ENCODE data around the gene MAB21L4. TPM values are rescaled to one million over a fixed set of nuclear protein-coding genes. Genes with fewer than 3 reads are reported as not detected.

MAB21L4 gene
- total RNA-seq, 2 donors from 2014 or later, result not detected

DNA sequence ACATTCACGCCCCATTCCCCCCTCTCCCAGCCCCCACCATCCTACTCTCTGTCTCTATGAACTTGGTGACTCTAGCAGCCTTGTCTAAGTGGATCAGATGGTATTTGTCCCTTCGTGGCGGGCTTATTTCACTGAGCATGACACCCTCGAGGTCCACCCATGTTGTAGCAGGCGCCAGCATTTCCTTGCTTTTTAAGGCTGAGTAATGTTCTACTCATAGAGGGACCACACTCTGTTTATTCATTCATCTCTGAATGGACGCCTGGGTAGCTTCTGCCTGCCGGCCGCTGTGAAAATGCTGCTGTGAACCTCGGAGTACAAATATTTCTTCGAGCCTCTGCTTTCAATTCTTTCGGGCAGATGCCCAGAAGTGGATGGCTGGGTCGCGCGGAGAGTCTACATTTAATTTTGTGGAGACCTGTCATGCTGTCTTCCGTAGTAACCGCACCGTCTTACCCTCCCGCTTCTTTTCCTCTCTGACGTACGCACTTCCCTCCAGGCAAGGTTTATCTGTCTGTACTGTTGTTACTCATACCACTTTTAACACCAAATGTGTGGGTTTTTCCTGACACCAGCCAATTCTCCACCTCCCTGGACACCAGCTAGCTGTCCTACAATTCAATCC is 15.8 kb upstream of the MAB21L4 start:
- Mint-ChIP-seq H3K9me3 (no peaks in the 10 kb centered on the region), H3K27ac (no peak overlapping the region), H3K4me1 (ENCODE audit: low read depth in 2 of 2) (no peaks in the 10 kb centered on the region), H3K27me3 (peaks cover 0 to 8% of the 10 kb centered on the region in 2 donors), H3K36me3 (no peaks in the 10 kb centered on the region), H3K4me3 (no peak overlapping the region)
- DNase-seq (ENCODE audit: low spot score) (no peak), ATAC-seq (no peak)

DNA sequence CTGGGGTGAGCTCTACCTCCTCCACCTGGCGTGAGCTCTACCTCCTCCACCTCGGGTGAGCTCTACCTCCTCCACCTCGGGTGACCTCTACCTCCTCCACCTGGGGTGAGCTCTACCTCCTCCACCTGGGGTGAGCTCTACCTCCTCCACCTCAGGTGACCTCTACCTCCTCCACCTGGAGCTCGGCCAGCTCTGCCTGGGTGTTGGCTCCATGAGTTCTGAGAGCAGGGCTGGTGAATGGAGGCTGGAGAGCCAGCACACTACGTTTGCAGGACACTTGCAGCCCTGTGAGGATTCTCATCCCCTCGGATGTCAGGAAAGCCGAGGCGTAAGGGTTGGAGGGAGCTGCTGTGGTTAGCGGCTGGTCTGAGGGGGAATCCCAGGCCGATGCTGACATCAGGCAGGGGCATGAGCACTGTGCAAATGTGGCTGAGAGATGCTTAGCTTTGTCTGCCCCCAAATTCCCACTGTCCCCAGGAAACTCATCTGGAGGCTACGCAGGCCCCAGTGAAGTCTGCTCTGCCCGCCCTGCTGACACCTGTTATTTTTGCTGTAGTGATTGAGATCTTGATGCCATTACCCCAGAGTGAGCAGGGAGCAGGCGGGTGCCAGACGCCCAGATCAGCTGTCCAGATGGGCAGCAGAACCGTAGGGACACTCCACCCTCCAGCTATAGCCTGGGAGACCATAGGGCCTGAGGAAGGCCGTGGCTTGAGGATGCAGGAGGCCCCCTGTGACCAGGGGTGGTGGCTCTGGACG is 13.4 kb upstream of the MAB21L4 start:
- H3K36me3 Mint-ChIP-seq, result no peaks in the 10 kb centered on the region
- no peak for DNase-seq (ENCODE audit: low spot score)
- no peaks in the 10 kb centered on the region for H3K9me3 Mint-ChIP-seq
- H3K27me3 Mint-ChIP-seq, result peaks cover 0 to 8% of the 10 kb centered on the region in 2 donors
- ATAC-seq, result no peak
- H3K27ac Mint-ChIP-seq, result no peak overlapping the region
- no peaks in the 10 kb centered on the region for H3K4me1 Mint-ChIP-seq (ENCODE audit: low read depth in 2 of 2)
- H3K4me3 Mint-ChIP-seq, result no peak overlapping the region

DNA sequence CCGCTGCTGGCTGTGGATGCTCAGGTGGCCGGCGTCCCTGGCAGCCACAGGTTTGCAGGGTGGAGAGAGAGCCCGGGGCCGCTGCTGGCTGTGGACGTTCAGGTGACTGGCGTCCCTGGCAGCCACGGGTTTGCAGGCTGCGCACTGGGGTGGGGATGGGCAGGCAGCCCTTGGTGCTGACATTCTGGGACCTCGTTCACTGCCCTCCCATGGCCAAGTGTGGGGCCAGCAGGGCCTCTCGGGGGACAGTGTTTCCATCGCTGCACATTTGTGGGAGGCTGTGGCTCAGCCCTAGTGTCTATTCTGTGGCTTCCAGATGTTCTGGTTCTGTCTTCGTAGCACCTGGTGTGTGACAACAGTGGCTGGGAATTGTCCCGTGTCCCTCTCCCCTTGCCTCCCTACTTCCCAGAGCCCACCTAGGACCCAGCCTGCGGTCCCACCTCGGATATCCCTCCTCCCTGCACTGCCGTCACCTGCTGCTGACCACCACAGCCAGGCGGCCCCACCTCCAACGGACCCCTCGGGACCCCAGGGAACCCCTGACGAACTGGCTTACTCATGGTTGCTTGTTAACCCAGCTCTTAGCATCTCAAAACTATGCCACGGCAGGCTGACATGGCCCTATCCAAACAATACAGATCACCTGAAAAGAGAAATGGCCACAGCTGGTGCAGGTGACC is 11.1 kb upstream of the MAB21L4 start:
- Mint-ChIP-seq H3K4me1 (ENCODE audit: low read depth in 2 of 2) (no peaks in the 10 kb centered on the region), H3K9me3 (no peaks in the 10 kb centered on the region), H3K27me3 (peaks cover 0 to 4% of the 10 kb centered on the region in 2 donors), H3K4me3 (no peak overlapping the region), H3K27ac (no peak overlapping the region), H3K36me3 (no peaks in the 10 kb centered on the region)
- DNase-seq (ENCODE audit: low spot score), result no peak
- ATAC-seq, result no peak

DNA sequence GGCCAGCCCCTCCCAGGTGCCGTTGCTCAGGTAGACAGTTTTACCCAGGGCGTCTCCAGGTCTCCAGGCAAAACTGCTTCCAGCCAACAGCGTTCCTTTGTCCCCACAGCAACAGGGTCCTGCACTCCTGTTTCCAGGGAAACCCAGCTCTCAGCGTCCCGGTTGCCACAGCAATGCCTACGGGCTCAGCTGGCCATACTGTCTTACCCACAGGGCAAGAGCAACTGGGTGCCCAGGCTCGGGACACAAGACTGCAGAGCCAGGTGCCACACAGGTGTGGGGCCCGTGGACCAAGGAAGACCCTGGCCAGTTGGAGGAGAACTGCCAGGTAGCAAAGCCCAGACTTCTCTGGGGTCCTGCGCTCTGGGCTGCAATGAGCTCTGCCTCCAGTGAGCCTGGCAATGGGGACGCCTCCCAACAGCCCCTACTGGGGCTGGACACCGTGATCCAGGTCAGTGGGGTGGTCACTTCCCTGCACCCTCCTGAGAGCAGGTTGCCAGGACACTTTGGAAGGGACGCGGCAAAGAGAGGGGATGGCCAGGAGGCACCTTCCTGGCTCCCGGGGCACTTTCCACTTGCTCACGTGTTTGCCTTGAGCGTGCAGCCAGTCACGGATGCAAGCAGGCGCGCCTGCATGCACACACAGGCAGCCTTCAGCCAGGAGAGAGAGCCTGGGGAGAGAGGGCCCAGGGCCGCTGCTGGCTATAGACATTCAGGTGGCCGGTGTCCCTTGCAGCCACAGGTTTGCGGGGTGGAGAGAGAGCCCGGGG is 10.4 kb upstream of the MAB21L4 start, which contains the start of gene CROCC2:
CROCC2 (plus strand) TSS at position 196 of the 770 bp plus-strand sequence; CDS start at position 374, 178 bp downstream.
- H3K9me3 Mint-ChIP-seq, result no peaks in the 10 kb centered on the region
- H3K36me3 Mint-ChIP-seq, result no peaks in the 10 kb centered on the region
- H3K4me1 Mint-ChIP-seq (ENCODE audit: low read depth in 2 of 2), result no peaks in the 10 kb centered on the region
- ATAC-seq, result no peak
- no peak within 1 kb of the TSS for H3K4me3 Mint-ChIP-seq
- peaks cover 0 to 2% of the 10 kb centered on the region in 2 donors for H3K27me3 Mint-ChIP-seq
- DNase-seq (ENCODE audit: low spot score), result no peak
- no peak within 1 kb of the TSS for H3K27ac Mint-ChIP-seq

DNA sequence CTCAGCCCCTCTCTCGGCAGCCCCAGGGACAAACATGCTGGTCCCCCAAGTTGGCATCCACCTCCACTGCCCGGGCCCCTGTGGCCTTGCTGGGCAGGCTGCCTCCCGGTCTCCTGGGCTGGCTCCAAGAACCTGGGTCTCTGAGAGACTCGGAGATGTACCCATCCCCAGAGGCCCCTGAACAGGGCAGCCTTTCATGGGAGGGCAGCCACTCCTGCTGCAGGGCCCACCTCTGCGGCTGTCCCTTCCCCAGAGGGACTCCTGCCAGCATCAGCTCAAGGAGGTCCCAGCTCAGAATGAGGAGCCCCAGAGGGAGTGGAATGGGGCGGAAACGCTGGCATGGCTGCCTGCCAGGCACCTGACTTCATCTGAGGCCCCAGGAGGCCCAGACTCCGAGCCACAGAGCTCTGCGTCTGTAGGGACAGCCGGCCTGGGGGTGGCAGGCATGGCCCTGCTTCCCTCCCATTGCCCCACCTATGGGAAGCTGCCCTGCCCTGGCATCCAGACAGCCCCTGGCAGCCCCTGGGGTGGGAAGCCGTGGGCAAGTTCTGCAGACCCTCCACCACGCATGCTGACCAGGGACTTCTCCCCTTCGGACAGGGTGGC is 9.3 kb upstream of the MAB21L4 start:
- H3K9me3 Mint-ChIP-seq, result no peaks in the 10 kb centered on the region
- H3K27me3 Mint-ChIP-seq, result no peaks in the 10 kb centered on the region
- H3K4me3 Mint-ChIP-seq, result no peak overlapping the region
- no peak overlapping the region for H3K27ac Mint-ChIP-seq
- no peak for DNase-seq (ENCODE audit: low spot score)
- H3K36me3 Mint-ChIP-seq, result no peaks in the 10 kb centered on the region
- peak in 1 of 2 donors; percentile 16 for ATAC-seq
- no peaks in the 10 kb centered on the region for H3K4me1 Mint-ChIP-seq (ENCODE audit: low read depth in 2 of 2)

DNA sequence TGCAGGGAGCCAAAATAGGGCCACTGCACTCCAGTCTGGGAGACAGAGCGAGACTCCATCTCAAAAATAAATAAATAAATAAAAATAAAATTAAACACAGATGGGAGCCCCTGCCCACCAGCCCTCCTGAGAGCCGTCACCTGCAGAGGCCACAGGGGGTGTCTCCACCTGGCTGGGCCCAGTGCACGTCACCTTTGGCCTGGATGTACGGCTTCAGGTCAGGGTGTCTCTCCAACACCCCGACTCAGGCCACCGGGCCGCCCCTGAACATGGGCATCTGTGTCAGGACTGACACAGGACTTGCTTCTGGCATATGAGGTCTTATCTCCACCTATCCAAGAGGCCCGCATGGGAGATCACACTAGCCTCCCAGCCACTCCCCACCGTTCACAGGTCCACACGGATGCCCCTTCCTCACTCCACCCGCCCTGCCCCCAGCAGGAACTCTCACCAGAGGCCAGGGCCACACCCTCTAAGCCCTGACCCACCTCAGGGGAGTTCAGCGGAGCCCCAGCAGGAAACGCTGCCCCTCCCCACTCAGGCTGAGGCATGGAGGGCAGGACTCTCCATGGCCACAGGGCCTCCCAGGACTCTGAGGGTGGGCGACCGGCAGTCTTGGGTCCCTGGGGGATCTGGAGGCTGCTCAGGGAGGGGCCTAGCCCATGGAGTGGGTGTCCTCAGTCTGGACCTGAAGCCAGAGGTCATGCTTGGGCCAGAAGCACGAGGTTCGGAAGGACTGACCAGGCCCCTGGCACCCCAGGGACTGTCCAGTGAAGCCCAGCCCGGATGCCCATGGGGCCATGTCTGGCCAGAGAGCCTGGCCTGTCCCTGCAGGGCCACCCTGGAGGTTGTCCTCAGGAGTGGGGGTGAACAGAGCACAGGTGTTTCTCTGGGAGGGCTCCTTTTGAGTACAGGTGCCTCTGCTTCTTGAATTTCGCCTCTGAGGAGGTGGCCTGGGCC is 8.5 kb upstream of the MAB21L4 start:
- Mint-ChIP-seq H3K4me1 (ENCODE audit: low read depth in 2 of 2) (no peaks in the 10 kb centered on the region), H3K27ac (no peak overlapping the region), H3K4me3 (no peak overlapping the region), H3K36me3 (no peaks in the 10 kb centered on the region), H3K9me3 (no peaks in the 10 kb centered on the region), H3K27me3 (no peaks in the 10 kb centered on the region)
- DNase-seq (ENCODE audit: low spot score), result no peak
- ATAC-seq, result no peak

DNA sequence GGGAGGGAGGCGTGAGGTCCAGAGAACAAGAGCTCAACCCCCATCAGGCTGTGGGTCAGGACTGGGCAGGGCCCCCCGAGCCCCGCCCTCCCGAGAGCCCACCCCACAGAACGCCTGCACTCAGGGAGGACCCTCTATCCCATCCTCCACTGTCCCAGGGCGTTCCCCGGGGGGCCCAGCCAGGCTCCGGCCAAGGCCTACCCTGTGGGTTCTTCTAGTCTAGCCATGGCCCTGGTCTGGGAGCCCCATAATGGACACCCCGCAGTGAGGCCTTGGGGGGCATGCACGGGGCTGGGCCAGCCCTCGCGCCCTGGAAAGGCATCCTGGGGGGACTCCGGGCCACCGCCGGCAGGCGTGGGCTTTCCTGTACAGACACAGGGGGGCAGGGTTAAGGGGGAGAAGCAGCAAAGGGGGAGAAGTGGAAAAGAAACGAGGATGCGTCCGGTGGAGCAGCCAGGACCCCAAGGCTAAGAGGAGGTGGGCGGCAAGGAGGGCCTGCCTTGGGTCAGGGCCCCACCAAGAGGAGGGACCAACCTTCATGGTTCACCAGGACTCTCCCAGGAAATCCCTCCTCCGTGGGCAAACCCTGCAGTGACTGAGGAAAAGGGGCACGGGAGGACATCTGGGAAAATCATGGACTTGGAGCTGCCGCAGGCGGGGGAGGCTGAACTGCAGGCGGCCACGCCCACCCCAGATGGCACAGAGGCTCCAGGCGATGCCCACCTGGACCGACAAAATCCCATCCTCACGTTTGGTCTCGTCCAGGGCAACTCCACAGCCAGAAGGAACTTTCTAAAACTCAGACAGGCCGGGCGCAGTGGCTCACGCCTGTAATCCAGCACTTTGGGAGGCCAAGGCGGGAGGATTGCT is 7.5 kb upstream of the MAB21L4 start:
- DNase-seq (ENCODE audit: low spot score), result no peak
- no peaks in the 10 kb centered on the region for H3K36me3 Mint-ChIP-seq
- H3K27ac Mint-ChIP-seq, result no peak overlapping the region
- H3K4me3 Mint-ChIP-seq, result no peak overlapping the region
- ATAC-seq, result peak in 1 of 2 donors; percentile 14
- no peaks in the 10 kb centered on the region for H3K27me3 Mint-ChIP-seq
- H3K9me3 Mint-ChIP-seq, result no peaks in the 10 kb centered on the region
- H3K4me1 Mint-ChIP-seq (ENCODE audit: low read depth in 2 of 2), result no peaks in the 10 kb centered on the region

DNA sequence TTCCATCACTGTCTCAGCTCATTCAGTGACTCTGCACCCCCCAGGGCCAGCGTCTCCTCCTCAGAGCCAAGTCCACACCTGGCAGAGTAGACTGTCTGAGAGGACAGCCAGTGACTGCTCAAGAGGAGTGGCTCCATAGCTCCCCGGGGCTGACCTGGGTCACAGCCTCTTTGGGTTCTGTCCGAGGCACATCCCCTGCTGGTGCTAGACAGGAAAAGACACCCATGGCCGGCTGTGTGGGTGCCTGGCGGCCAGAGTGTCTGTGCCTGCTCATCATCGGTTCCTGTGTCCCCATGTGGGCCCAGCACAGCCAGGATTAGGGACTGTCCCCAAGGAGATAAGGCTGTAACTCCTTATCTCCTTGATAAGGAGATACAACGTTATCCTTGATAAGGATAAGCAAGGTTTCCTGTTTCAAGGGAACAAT is 6.7 kb upstream of the MAB21L4 start:
- Mint-ChIP-seq H3K27me3 (no peaks in the 10 kb centered on the region), H3K27ac (no peak overlapping the region), H3K9me3 (no peaks in the 10 kb centered on the region), H3K4me1 (ENCODE audit: low read depth in 2 of 2) (no peaks in the 10 kb centered on the region), H3K36me3 (no peaks in the 10 kb centered on the region), H3K4me3 (no peak overlapping the region)
- no peak for DNase-seq (ENCODE audit: low spot score)
- ATAC-seq, result no peak

DNA sequence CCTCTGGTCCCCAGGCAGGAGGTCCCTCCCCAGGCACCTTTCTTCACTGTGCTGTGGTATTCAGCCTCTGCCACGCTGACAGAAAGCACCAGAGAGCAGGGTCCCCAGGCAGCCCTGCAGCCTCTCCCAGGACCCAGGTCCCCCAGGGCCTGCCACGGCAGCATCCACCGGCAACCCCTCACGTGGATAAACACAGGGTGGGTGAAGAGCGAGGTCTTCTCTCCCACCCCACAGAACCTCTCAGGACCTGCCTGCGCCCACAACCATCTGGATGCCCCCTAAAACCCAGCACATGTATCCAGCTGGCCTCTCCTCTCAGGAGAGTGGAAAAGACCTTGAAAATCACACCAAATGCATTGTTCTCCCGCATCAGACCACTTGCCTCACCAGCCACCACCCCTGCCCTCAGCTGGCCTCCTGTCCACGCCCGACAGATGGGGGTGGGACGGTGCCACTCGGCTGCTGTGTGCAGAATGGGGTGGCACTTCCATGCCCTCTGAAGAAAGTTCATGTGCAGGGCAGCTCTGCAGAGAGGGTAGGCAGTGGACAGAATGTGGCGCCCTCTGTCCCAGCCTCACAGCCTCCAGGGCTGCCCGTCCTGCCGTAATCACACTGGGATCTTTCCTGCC is 6.1 kb upstream of the MAB21L4 start:
- H3K4me1 Mint-ChIP-seq (ENCODE audit: low read depth in 2 of 2), result no peaks in the 10 kb centered on the region
- no peaks in the 10 kb centered on the region for H3K27me3 Mint-ChIP-seq
- ATAC-seq (no peak), DNase-seq (ENCODE audit: low spot score) (no peak)
- no peaks in the 10 kb centered on the region for H3K9me3 Mint-ChIP-seq
- no peak overlapping the region for H3K27ac Mint-ChIP-seq
- no peaks in the 10 kb centered on the region for H3K36me3 Mint-ChIP-seq
- H3K4me3 Mint-ChIP-seq, result no peak overlapping the region

DNA sequence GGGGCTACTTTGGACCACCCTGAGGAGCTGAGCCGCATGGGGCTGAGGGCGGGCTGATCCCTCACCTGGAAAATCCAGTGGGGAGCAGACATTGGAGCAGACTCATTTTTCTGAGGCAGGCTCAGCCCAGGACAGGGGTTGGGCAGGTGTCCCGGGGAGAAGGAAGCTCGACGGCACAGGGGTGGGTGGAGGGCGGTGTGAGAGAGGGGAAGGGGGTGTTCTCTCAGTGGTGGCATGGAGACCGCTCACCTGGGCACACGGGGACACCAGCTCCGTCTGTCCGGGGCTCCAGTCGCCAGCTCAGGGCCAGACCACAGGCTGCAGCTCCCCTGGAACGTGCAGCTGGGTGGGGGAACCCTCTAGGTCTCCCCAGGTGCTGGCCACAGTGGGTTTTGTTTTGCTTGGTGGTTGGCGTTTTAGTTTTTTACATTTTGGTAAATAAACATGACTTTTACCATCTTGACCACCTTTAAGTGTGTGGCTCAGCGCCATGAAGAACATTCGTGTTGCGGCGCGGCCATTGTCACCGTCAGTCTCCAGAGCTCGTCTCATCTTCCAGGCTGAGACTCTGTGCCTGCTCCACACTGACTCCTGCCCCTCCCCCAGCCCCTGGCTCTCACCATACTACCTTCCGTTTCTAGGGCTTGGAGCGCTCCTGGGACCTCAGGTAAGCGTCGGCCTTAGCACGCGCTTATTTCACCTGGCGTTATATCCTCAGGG is 4.3 kb upstream of the MAB21L4 start:
- no peaks in the 10 kb centered on the region for H3K4me1 Mint-ChIP-seq (ENCODE audit: low read depth in 2 of 2)
- no peaks in the 10 kb centered on the region for H3K9me3 Mint-ChIP-seq
- no peak overlapping the region for H3K4me3 Mint-ChIP-seq
- no peaks in the 10 kb centered on the region for H3K27me3 Mint-ChIP-seq
- H3K36me3 Mint-ChIP-seq, result no peaks in the 10 kb centered on the region
- ATAC-seq (no peak), DNase-seq (ENCODE audit: low spot score) (no peak)
- no peak overlapping the region for H3K27ac Mint-ChIP-seq

DNA sequence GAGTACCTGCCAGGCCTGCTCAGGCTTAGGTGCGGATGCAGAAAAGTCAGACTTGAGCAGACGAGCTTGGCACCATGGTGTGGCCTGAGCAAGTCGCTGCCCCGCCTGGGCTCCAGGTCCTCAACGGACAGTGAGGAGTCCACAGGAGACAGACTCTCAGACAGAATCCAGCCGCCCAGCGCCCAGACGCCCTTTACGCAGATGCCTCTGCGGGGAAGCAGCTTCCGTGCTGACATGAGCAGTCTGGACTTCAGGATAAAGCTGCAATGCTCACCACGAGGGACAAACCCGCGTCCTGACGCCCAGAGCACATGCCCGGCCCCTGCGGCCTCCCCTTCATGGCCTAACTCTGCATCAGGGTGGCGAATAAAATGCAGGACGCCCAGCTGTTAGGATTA is 3.5 kb upstream of the MAB21L4 start:
- Mint-ChIP-seq H3K27ac (no peak overlapping the region), H3K27me3 (no peaks in the 10 kb centered on the region), H3K9me3 (no peaks in the 10 kb centered on the region), H3K4me3 (no peak overlapping the region), H3K4me1 (ENCODE audit: low read depth in 2 of 2) (no peaks in the 10 kb centered on the region), H3K36me3 (no peaks in the 10 kb centered on the region)
- no peak for DNase-seq (ENCODE audit: low spot score)
- ATAC-seq, result no peak
